Brain microvascular endothelial cell (primary cell): ENCODE data around the gene RHOF.
"Not testable (repeated sequence)": the region's sequence is repeated elsewhere in the genome, so short reads cannot be mapped to it uniquely, and the experiment has no call there.

Experiments
- DNase-seq: peaks from one replicate; pipeline ENCODE4 v3.0.0-alpha.2; 2020
- H3K27ac ChIP-seq: fragments of 250-450 bp; sonication (Bioruptor Pico); 2 replicates; pipeline ENCODE4 v1.5.1; 2020; ENCODE audit warnings: mild to moderate bottlenecking, moderate library complexity
- H3K27me3 ChIP-seq: fragments of 250-450 bp; sonication (Bioruptor Pico); replicated peaks from 2 replicates; pipeline ENCODE4 v1.5.1; 2020; ENCODE audit warnings: mild to moderate bottlenecking
- H3K36me3 ChIP-seq: fragments of 250-450 bp; sonication (Bioruptor Pico); replicated peaks from 2 replicates; pipeline ENCODE4 v1.5.1; 2020; ENCODE audit warnings: mild to moderate bottlenecking
- H3K4me3 ChIP-seq: 2 replicates; pipeline ENCODE4 v1.5.1; 2011; ENCODE audit warnings: low read depth, mild to moderate bottlenecking, control low read depth, low read length, moderate library complexity
- CTCF ChIP-seq: IDR thresholded peaks from 2 replicates; pipeline ENCODE4 v1.5.1; 2011; ENCODE audit warnings: low read depth, mild to moderate bottlenecking, moderate library complexity, low read length, control low read depth, inconsistent platforms; ENCODE audit errors: missing control alignments
- in situ Hi-C: cut with HindIII; loops from 2 replicates; pipeline ENCODE4 v1.10.0; 2017; ENCODE audit warnings: low sequenced_read_pairs, low pct_ligation_motif_present

The RHOF gene

GRCh38 chr12:121765573-121765972, 27.9 kb downstream of the RHOF start:
- Histone ChIP-seq H3K36me3 (no peaks in the 10 kb centered on the region), H3K27me3 (no peaks in the 10 kb centered on the region), H3K4me3 (no peak overlapping the region), H3K27ac (no peak overlapping the region)
- no peak for TF ChIP-seq CTCF
- in situ Hi-C loops: no loop called here
- DNase-seq: peak; percentile 58

- H3K4me3 ChIP-seq: no peak overlapping the region
- no peak overlapping the region for H3K27ac ChIP-seq
- in situ Hi-C loops: no loop called here
- H3K27me3 ChIP-seq: no peaks in the 10 kb centered on the region
- TF ChIP-seq CTCF: no peak
- DNase-seq: no peak
- no peaks in the 10 kb centered on the region for H3K36me3 ChIP-seq
These were observed 28.7 kb downstream of the RHOF start for GRCh38 chr12:121764808-121765207.

- no peak overlapping the region for H3K4me3 ChIP-seq
- DNase-seq: peak; percentile 40
- in situ Hi-C loops: no loop called here
- no peaks in the 10 kb centered on the region for H3K36me3 ChIP-seq
- no peaks in the 10 kb centered on the region for H3K27me3 ChIP-seq
- TF ChIP-seq CTCF: no peak
- H3K27ac ChIP-seq: no peak overlapping the region
These were observed 31.2 kb downstream of the RHOF start for GRCh38 chr12:121762269-121762668.

GRCh38 chr12:121758536-121758935, 35.0 kb downstream of the RHOF start:
- H3K27me3 ChIP-seq, H3K36me3 ChIP-seq, in situ Hi-C loops, H3K4me3 ChIP-seq, DNase-seq, H3K27ac ChIP-seq: not testable (repeated sequence)

GRCh38 chr12:121755591-121755990, 37.9 kb downstream of the RHOF start:
- H3K36me3 ChIP-seq: peaks cover 11% of the 10 kb centered on the region
- no peak for DNase-seq
- no peaks in the 10 kb centered on the region for H3K27me3 ChIP-seq
- TF ChIP-seq CTCF: no peak
- no peak overlapping the region for H3K4me3 ChIP-seq
- H3K27ac ChIP-seq: no peak overlapping the region
- in situ Hi-C loops: no loop called here

- in situ Hi-C loops: no loop called here
- TF ChIP-seq CTCF: no peak
- Histone ChIP-seq H3K36me3 (peaks cover 17% of the 10 kb centered on the region), H3K4me3 (no peak overlapping the region), H3K27me3 (no peaks in the 10 kb centered on the region), H3K27ac (no peak overlapping the region)
- DNase-seq: no peak
These were observed 38.7 kb downstream of the RHOF start for GRCh38 chr12:121754836-121755235.
